GM12872 (cell line): Measurements from ENCODE around the gene ZFP62.

ENCODE experiments used
- TF ChIP-seq, protein P1 (sequence below): IDR thresholded peaks from 3 replicates; pipeline ENCODE4 v1.5.1; 2011; ENCODE audit warnings: low read depth, mild to moderate bottlenecking, low read length, moderate library complexity; ENCODE audit not compliant: insufficient read depth

The ZFP62 gene

GRCh38 chr5:180823940-180824629 is 37.0 kb downstream of the ZFP62 start:
- TF ChIP-seq, protein P1, sequence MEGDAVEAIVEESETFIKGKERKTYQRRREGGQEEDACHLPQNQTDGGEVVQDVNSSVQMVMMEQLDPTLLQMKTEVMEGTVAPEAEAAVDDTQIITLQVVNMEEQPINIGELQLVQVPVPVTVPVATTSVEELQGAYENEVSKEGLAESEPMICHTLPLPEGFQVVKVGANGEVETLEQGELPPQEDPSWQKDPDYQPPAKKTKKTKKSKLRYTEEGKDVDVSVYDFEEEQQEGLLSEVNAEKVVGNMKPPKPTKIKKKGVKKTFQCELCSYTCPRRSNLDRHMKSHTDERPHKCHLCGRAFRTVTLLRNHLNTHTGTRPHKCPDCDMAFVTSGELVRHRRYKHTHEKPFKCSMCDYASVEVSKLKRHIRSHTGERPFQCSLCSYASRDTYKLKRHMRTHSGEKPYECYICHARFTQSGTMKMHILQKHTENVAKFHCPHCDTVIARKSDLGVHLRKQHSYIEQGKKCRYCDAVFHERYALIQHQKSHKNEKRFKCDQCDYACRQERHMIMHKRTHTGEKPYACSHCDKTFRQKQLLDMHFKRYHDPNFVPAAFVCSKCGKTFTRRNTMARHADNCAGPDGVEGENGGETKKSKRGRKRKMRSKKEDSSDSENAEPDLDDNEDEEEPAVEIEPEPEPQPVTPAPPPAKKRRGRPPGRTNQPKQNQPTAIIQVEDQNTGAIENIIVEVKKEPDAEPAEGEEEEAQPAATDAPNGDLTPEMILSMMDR = no peak

GRCh38 chr5:180823346-180823745 is 37.7 kb downstream of the ZFP62 start:
- TF ChIP-seq, protein P1 = no peak

GRCh38 chr5:180821538-180821937 is 39.5 kb downstream of the ZFP62 start:
- TF ChIP-seq, protein P1 = no peak

GRCh38 chr5:180820788-180821321 is 40.2 kb downstream of the ZFP62 start:
- TF ChIP-seq, protein P1 = no peak

GRCh38 chr5:180818677-180819341 is 42.3 kb downstream of the ZFP62 start:
- TF ChIP-seq, protein P1 = no peak

- TF ChIP-seq, protein P1 = no peak
These were observed 43.0 kb downstream of the ZFP62 start for GRCh38 chr5:180817893-180818674.
